Omental fat pad (tissue), 4 donors: ENCODE results near the gene KAT8. TPM values are rescaled to one million over a fixed set of nuclear protein-coding genes. Genes with fewer than 3 reads are reported as not detected.

ENCODE experiments used
- ATAC-seq: fragments of 150-250 bp; one replicate; pipeline ENCODE4 v1.9.1; 2016; ENCODE audit warnings: mild to moderate bottlenecking, moderate library complexity; ENCODE audit not compliant: low FRiP score
- DNase-seq: peaks from one replicate; pipeline ENCODE4 v3.0.0-alpha.2; 2019; ENCODE audit warnings: low spot score
- total RNA-seq, 4 donors: library from RNA; depleted of rRNA; stranded (reverse); fragments of >200 nt; gene quantifications; one replicate each; pipeline ENCODE4 v1.1.0, GENCODE V29; 2016
- TF ChIP-seq, protein P1 (sequence below), 3 donors: fragments of 450-650 bp; IDR thresholded peaks; one replicate each; pipeline ENCODE4 v1.5.1; 2016 to 2017; ENCODE audit warnings: antibody characterized with exemption in 3 of 3, mild to moderate bottlenecking in 3 of 3, moderate library complexity in 2 of 3

Gene KAT8
- total RNA-seq, 4 donors from 2014 or later = 39.4 to 72.2 (median 49.1) TPM

DNA sequence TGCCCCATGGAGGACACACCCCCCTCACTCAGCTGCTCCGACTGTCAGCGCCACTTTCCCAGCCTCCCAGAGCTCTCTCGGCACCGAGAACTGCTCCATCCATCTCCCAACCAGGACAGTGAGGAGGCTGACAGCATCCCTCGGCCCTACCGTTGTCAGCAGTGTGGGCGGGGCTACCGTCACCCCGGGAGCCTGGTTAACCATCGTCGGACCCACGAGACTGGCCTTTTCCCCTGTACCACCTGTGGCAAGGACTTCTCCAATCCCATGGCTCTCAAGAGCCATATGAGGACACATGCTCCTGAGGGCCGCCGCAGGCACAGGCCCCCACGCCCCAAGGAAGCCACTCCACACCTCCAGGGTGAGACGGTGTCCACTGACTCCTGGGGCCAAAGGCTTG is 41.1 kb upstream of the KAT8 start:
- no peak for DNase-seq
- ATAC-seq = no peak
- TF ChIP-seq, protein P1, sequence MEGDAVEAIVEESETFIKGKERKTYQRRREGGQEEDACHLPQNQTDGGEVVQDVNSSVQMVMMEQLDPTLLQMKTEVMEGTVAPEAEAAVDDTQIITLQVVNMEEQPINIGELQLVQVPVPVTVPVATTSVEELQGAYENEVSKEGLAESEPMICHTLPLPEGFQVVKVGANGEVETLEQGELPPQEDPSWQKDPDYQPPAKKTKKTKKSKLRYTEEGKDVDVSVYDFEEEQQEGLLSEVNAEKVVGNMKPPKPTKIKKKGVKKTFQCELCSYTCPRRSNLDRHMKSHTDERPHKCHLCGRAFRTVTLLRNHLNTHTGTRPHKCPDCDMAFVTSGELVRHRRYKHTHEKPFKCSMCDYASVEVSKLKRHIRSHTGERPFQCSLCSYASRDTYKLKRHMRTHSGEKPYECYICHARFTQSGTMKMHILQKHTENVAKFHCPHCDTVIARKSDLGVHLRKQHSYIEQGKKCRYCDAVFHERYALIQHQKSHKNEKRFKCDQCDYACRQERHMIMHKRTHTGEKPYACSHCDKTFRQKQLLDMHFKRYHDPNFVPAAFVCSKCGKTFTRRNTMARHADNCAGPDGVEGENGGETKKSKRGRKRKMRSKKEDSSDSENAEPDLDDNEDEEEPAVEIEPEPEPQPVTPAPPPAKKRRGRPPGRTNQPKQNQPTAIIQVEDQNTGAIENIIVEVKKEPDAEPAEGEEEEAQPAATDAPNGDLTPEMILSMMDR (IDR thresholded peaks at IDR 0.05) = no peak

DNA sequence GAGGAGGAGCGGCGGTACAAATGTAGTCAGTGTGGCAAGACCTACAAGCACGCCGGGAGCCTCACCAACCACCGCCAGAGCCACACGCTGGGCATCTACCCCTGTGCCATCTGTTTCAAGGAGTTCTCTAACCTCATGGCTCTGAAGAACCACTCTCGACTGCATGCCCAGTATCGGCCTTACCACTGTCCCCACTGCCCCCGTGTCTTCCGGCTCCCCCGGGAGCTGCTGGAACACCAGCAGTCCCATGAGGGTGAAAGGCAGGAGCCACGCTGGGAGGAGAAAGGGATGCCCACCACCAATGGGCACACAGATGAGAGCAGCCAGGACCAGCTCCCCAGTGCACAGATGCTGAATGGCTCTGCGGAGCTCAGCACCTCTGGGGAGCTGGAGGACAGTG is 40.4 kb upstream of the KAT8 start:
- TF ChIP-seq, protein P1 (IDR thresholded peaks at IDR 0.05) = no peak
- no peak for ATAC-seq

DNA sequence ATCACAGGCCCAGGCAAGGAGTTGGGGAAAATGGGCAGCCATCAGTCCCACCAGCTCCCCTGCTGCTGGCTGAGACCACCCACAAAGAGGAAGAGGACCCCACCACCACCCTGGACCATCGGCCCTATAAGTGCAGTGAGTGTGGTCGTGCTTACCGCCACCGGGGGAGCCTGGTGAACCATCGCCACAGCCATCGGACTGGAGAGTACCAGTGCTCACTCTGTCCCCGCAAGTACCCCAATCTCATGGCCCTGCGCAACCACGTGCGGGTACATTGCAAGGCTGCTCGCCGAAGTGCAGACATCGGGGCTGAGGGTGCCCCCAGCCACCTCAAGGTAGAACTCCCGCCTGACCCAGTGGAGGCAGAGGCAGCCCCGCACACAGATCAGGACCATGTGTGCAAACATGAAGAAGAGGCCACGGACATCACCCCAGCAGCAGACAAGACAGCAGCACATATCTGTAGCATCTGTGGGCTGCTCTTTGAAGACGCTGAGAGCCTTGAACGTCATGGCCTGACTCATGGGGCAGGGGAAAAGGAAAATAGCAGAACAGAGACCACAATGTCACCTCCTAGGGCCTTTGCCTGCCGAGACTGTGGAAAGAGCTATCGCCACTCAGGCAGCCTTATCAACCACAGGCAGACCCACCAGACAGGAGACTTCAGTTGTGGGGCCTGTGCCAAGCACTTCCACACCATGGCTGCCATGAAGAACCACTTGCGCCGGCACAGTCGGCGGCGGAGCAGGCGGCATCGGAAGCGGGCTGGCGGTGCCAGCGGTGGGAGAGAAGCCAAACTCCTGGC is 39.7 kb upstream of the KAT8 start:
- DNase-seq = no peak
- ATAC-seq = no peak
- TF ChIP-seq, protein P1 (IDR thresholded peaks at IDR 0.05) = no peak

More for the DNA sequence above, 40.4 kb upstream of the KAT8 start:
- DNase-seq = no peak

DNA sequence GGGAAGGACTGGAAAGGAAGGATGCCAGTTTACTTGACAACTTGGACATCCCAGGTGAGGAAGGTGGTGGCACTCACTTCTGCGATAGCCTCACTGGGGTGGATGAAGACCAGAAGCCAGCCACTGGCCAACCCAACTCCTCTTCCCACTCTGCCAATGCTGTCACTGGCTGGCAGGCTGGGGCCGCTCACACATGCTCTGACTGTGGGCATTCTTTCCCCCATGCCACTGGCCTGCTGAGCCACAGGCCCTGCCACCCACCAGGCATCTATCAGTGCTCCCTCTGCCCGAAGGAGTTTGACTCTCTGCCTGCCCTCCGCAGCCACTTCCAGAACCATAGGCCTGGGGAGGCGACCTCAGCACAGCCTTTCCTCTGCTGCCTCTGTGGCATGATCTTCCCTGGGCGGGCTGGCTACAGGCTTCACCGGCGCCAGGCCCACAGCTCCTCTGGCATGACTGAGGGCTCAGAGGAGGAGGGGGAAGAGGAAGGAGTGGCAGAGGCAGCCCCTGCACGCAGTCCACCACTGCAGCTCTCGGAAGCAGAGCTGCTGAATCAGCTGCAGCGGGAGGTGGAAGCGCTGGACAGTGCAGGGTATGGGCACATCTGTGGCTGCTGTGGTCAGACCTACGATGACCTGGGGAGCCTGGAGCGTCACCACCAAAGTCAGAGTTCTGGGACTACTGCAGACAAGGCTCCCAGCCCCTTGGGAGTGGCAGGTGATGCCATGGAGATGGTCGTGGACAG is 38.7 kb upstream of the KAT8 start:
- ATAC-seq = no peak
- TF ChIP-seq, protein P1 (IDR thresholded peaks at IDR 0.05) = no peak
- DNase-seq = no peak

DNA sequence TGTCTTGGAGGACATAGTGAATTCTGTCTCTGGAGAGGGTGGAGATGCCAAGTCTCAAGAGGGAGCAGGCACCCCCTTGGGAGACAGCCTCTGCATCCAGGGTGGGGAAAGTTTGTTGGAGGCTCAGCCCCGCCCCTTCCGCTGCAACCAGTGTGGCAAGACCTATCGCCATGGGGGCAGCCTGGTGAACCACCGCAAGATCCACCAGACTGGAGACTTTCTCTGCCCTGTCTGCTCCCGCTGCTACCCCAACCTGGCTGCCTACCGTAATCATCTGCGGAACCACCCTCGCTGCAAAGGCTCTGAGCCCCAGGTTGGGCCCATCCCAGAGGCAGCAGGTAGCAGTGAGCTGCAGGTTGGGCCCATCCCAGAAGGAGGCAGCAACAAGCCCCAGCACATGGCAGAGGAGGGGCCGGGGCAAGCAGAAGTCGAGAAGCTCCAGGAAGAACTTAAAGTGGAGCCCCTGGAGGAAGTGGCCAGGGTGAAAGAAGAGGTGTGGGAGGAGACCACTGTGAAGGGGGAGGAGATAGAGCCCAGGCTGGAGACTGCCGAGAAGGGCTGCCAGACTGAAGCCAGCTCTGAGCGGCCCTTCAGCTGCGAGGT is 38.0 kb upstream of the KAT8 start:
- no peak for ATAC-seq
- no peak for DNase-seq
- TF ChIP-seq, protein P1 (IDR thresholded peaks at IDR 0.05) = no peak

DNA sequence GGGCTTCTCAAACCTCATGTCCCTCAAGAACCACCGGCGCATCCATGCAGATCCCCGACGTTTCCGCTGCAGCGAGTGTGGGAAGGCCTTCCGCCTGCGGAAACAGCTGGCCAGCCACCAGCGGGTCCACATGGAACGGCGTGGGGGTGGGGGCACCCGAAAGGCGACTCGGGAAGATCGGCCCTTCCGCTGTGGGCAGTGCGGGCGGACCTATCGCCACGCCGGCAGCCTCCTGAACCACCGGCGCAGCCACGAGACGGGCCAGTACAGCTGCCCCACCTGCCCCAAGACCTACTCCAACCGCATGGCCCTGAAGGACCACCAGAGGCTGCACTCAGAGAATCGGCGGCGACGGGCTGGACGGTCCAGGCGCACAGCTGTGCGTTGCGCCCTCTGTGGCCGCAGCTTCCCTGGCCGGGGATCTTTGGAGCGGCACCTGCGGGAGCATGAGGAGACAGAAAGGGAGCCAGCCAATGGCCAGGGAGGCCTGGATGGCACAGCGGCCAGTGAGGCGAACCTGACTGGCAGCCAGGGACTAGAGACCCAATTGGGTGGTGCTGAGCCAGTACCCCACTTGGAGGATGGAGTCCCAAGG is 37.3 kb upstream of the KAT8 start:
- no peak for DNase-seq
- ATAC-seq = no peak
- TF ChIP-seq, protein P1 (IDR thresholded peaks at IDR 0.05) = no peak
